Measurements from ENCODE around the gene ATRNL1.

DNA sequence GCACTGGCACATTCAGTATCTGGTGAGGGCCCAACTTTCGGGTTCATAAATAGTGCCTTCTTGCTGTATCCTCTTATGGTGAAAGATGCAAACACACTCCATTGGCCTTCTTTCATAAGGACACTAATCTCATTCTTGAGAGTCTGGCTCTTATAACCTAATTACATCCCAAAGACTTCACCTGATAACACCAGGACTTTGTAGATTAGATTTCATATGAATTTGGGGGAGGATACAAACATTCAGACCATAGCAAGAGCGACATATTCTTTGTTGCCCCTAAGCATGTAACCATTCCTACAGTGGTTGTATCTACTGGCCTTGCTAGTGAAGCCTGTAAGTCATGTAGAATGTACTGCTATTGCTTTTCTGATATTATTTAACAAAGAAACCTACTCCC, 654.6 kb downstream of the ATRNL1 start:
- TF ChIP-seq, protein P1, sequence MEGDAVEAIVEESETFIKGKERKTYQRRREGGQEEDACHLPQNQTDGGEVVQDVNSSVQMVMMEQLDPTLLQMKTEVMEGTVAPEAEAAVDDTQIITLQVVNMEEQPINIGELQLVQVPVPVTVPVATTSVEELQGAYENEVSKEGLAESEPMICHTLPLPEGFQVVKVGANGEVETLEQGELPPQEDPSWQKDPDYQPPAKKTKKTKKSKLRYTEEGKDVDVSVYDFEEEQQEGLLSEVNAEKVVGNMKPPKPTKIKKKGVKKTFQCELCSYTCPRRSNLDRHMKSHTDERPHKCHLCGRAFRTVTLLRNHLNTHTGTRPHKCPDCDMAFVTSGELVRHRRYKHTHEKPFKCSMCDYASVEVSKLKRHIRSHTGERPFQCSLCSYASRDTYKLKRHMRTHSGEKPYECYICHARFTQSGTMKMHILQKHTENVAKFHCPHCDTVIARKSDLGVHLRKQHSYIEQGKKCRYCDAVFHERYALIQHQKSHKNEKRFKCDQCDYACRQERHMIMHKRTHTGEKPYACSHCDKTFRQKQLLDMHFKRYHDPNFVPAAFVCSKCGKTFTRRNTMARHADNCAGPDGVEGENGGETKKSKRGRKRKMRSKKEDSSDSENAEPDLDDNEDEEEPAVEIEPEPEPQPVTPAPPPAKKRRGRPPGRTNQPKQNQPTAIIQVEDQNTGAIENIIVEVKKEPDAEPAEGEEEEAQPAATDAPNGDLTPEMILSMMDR (IDR thresholded peaks at IDR 0.05 in 8 of 11, conservative IDR thresholded peaks at IDR 0.05 in 3 of 11): no peak
- no peak for TF ChIP-seq POLR2A (IDR thresholded peaks at IDR 0.05)
